HFF-Myc (cell line): ENCODE data around the gene TNFRSF14.

Experiments used
- DNase-seq: peaks from one replicate; pipeline ENCODE4 v3.0.0-alpha.2; 2011; ENCODE audit warnings: low read depth; ENCODE audit errors: extremely low read depth
- H3K4me3 ChIP-seq: replicated peaks from 2 replicates; pipeline ENCODE4 v1.5.1; 2011; ENCODE audit warnings: low read depth, mild to moderate bottlenecking, control low read depth, low read length
- CTCF ChIP-seq: IDR thresholded peaks from 2 replicates; pipeline ENCODE4 v1.5.1; 2012; ENCODE audit warnings: mild to moderate bottlenecking, low read depth, low read length, control low read depth; ENCODE audit errors: missing control alignments

The TNFRSF14 gene

DNA sequence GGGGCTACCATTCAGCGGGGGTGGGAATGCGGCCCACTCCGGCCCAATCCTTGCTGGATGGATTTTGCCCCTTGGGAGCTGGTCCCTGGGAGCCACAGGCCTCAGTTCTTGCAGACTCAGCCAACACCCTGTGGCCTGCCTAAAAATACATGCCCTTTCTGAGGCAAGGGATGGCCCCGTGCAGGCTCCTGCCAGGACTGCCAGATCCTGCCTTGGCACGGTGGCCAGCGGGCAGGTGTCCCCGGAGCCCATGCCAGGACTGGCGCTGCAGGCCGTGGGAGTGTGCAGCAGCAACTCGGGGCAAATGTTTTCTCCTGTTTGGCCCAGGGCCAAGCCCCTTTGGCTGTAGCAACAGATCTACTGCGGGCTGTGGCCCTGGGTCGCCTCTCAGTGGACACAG lies 28.2 kb upstream of the TNFRSF14 start:
- H3K4me3 ChIP-seq, result no peak overlapping the region
- DNase-seq, result no peak

GRCh38 chr1:2528611-2528965 lies 27.6 kb upstream of the TNFRSF14 start:
- no peak overlapping the region for H3K4me3 ChIP-seq
- DNase-seq, result no peak
- TF ChIP-seq CTCF, result no peak

More for the DNA sequence above, 28.2 kb upstream of the TNFRSF14 start:
- TF ChIP-seq CTCF, result no peak

DNA sequence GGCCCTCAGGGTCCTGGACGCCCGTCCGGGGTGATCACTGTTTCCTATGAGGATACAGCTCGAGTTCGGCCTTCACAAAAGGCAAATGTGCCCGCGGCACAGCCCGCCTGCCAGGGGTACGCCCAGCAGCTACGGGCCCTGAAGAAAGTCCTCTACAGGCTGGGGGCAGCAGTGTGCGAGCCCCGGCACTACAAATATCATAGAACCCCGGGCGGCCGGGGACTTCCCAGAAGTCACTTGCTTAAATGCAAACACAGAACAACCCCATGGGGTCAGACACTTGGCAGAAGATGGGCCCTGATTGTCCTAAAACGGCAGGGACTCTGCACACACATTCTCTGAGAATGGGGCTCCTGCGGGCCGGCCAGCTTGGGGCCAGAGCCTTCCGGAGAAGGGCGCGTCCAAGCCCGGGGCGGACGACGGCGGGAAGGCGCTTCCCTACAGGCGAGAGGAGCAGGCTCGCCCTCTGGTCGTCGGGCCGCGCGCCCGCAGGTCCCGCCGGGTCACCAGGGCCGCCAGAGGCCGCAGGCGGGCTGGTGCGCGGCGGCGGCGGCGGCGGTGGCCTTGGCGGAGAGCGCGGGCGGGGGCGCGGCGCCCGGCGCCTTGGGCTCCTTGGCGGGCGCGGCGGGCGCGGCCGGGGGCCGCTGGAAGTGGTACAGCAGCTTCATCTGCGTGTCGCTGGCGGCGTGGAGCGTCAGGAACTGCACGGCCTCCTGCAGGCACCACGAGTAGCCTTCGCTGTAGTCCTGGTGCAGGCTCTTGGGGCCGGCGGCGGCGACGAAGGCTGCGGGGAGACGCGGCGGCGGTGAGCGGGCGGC lies 27.0 kb upstream of the TNFRSF14 start:
- TF ChIP-seq CTCF, result no peak
- no peak for DNase-seq
- H3K4me3 ChIP-seq, result no peak overlapping the region

DNA sequence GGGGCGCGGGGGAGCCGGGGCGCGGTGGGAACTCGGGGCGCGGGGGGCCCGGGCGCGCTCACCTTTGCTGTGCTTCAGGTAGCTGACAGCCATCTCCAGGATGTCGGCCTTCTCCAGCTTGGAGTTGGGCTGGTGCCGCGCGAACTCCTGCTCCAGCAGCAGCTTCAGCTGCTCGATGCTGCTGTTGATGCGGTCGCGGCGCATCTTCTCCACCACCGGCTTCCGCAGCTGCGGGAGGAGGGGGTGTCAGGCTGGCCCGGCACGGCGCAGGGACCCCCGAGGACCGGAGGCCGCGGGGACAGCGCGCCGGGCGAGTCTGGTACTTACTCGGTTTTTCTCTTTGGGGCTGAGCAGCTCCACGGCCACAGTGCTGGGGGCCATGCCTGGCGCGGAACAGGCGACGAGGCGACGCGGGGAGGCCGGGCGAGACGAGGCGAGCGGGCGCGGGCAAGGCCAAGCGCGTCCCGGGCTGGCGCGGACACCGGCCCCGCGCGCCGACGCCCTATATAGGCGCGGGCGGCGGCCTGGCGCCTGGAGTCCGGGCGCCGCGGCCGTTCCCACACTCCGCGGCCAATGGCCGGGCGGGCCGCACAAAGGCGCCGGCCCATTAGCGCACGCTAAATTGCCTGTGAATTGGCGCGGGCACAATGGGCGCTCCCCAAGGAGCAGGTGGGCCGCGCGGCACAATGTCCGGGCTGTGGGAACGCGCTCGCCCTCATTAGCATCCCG lies 26.2 kb upstream of the TNFRSF14 start, which contains the start of gene HES5:
HES5 (minus strand) TSS at position 480 of the 729 bp plus-strand sequence; CDS start at position 381, 99 bp downstream.
- no peak for TF ChIP-seq CTCF
- DNase-seq, result no peak
- no peak within 1 kb of the TSS for H3K4me3 ChIP-seq

- no peak for TF ChIP-seq CTCF
- H3K4me3 ChIP-seq, result no peak overlapping the region
- DNase-seq, result no peak
Observed at GRCh38 chr1:2530513-2531361, 25.4 kb upstream of the TNFRSF14 start.

DNA sequence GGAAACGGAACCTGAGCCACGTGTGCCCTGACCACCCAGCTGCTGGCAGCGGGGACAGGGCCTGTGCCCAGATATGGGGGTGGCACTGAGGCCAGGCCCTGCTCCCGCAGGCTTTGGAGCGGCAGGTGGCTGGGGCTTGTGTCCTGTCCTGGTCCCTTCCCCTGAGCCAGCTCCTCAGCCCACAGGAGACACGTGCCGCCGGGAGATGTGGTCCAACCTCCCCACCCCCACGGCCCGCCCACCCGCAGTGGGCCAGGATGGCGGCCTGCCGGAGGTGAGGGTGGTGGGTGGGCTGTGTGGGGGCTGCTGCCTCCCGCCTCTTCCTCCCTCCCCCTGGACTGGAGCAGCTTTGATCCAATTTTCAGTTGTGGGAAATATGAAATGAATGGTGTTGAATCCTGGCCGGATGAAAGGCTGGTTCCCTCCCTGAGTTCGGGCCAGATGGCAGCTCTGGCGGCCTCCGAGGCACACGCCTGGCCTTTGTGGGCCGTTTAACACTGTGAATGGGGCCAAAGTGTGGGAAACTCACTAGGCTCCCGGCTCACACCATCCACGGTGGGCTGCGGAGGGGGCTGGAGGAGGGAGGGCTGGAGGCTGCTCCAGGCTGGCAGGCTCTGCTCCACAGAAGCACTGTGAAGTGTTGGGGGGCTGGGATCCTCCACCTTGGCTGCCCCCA lies 23.5 kb upstream of the TNFRSF14 start:
- no peak for TF ChIP-seq CTCF
- no peak overlapping the region for H3K4me3 ChIP-seq
- no peak for DNase-seq
